Measurements from ENCODE around the gene UVSSA. TPM values are rescaled to one million over a fixed set of nuclear protein-coding genes. Genes with fewer than 3 reads are reported as not detected.
"Not testable (repeated sequence)": the region's sequence is repeated elsewhere in the genome, so short reads cannot be mapped to it uniquely, and the experiment has no call there.

The UVSSA gene
- total RNA-seq, 2 donors from 2014 or later: 50.4 to 61.6 TPM

DNA sequence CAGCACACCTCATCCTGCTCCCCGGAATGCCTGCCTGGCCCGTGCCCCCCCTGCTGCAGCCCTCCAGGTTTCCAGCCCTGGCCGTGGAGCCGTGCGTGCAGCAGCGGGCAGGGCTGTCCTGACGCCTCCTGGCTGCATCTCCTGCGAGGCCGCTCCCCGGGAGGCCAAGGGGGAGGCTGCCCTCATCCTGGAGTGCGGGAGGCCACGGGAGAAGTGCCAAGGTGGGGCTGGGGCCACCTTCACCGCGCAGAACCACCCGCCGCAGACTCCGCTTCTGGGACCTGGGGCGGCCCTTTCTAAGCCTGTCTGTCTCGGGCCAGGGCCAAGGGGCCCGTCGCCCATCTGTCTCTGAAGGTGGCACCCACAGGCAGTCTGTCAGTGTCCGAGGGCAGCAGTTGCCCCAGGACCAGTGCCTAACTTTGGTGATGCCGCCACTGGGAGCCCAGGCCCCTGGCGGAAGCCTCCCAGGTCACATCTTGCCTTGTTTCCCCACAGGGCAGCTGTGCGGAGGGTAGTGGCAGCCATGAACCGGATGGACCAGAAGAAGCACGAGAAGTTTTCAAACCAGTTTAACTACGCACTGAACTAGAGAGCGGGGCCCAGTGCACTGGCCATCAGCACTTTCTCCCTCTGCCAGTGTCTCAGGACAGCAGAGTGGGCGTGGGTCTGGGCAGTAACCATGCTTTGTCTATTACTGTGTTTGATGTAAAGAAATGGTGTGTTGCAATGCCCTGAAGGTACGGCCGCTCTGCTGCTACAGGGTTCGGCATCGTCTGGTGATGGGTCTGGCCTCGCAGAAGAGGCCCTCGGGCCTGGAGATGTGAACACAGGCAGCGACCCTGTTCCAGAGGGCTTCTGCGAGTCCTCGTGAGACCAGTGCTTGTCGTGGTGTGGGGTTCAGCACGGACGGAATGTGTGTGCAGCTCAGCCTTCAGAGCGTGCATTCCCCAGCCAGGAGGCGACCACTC lies 38.6 kb downstream of the UVSSA start:
- Mint-ChIP-seq H3K27ac (no peak overlapping the region), H3K36me3 (ENCODE audit: low read depth) (peaks cover 35% of the 10 kb centered on the region), H3K4me3 (no peak overlapping the region), H3K4me1 (no peaks in the 10 kb centered on the region), H3K9me3 (peaks cover 12% of the 10 kb centered on the region), H3K27me3 (ENCODE audit: insufficient read depth) (no peaks in the 10 kb centered on the region)
- H3K36me3 ChIP-seq (ENCODE audit: control insufficient read depth, insufficient read depth, low read length): peaks cover 5% of the 10 kb centered on the region
- H3K27ac ChIP-seq (ENCODE audit: low read depth, low read length): no peak overlapping the region
- WGBS, 2 experiments (ENCODE audit: insufficient coverage in 1 of 2, insufficient read length in 1 of 2): 95 to 98% methylated on average over 33 to 44 of the region's 44 CpGs
- no peaks in the 10 kb centered on the region for H3K4me1 ChIP-seq (ENCODE audit: control insufficient read depth, insufficient read depth, low read length)
- H3K9me3 ChIP-seq (ENCODE audit: control insufficient read depth, low read length): peaks cover 15% of the 10 kb centered on the region
- DNase-seq: peak; percentile 36
- H3K27me3 ChIP-seq (ENCODE audit: control insufficient read depth, insufficient read depth, low read length, poor library complexity, severe bottlenecking): no peaks in the 10 kb centered on the region
- no peak overlapping the region for H3K9ac ChIP-seq (ENCODE audit: extremely low read depth, low read length, poor library complexity, severe bottlenecking)
- TF ChIP-seq, protein P1, sequence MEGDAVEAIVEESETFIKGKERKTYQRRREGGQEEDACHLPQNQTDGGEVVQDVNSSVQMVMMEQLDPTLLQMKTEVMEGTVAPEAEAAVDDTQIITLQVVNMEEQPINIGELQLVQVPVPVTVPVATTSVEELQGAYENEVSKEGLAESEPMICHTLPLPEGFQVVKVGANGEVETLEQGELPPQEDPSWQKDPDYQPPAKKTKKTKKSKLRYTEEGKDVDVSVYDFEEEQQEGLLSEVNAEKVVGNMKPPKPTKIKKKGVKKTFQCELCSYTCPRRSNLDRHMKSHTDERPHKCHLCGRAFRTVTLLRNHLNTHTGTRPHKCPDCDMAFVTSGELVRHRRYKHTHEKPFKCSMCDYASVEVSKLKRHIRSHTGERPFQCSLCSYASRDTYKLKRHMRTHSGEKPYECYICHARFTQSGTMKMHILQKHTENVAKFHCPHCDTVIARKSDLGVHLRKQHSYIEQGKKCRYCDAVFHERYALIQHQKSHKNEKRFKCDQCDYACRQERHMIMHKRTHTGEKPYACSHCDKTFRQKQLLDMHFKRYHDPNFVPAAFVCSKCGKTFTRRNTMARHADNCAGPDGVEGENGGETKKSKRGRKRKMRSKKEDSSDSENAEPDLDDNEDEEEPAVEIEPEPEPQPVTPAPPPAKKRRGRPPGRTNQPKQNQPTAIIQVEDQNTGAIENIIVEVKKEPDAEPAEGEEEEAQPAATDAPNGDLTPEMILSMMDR (conservative IDR thresholded peaks at IDR 0.05): no peak
- H3K4me3 ChIP-seq (ENCODE audit: low read length): no peak overlapping the region

GRCh38 chr4:1393363-1393762 lies 46.4 kb downstream of the UVSSA start:
- H3K4me1 ChIP-seq (ENCODE audit: control insufficient read depth, insufficient read depth, low read length); H3K27me3 Mint-ChIP-seq (ENCODE audit: insufficient read depth); H3K27ac ChIP-seq (ENCODE audit: low read depth, low read length); H3K4me3 ChIP-seq (ENCODE audit: low read length); H3K36me3 ChIP-seq (ENCODE audit: control insufficient read depth, insufficient read depth, low read length); H3K4me1 Mint-ChIP-seq; DNase-seq; H3K9me3 ChIP-seq (ENCODE audit: control insufficient read depth, low read length); H3K27ac Mint-ChIP-seq; H3K27me3 ChIP-seq (ENCODE audit: control insufficient read depth, insufficient read depth, low read length, poor library complexity, severe bottlenecking); H3K9ac ChIP-seq (ENCODE audit: extremely low read depth, low read length, poor library complexity, severe bottlenecking); H3K4me3 Mint-ChIP-seq: not testable (repeated sequence)
- Mint-ChIP-seq H3K36me3 (ENCODE audit: low read depth) (peaks cover 26% of the 10 kb centered on the region), H3K9me3 (peaks cover 33% of the 10 kb centered on the region)
- WGBS, 2 experiments (ENCODE audit: insufficient coverage in 1 of 2, insufficient read length in 1 of 2): 90 to 93% methylated on average over 5 of the region's 5 CpGs

GRCh38 chr4:1393866-1394265 lies 46.9 kb downstream of the UVSSA start:
- Histone ChIP-seq H3K4me3 (ENCODE audit: low read length) (no peak overlapping the region), H3K9ac (ENCODE audit: extremely low read depth, low read length, poor library complexity, severe bottlenecking) (no peak overlapping the region), H3K27me3 (ENCODE audit: control insufficient read depth, insufficient read depth, low read length, poor library complexity, severe bottlenecking) (peaks cover under 1% of the 10 kb centered on the region), H3K27ac (ENCODE audit: low read depth, low read length) (no peak overlapping the region), H3K4me1 (ENCODE audit: control insufficient read depth, insufficient read depth, low read length) (no peaks in the 10 kb centered on the region), H3K36me3 (ENCODE audit: control insufficient read depth, insufficient read depth, low read length) (peaks cover 10% of the 10 kb centered on the region), H3K9me3 (ENCODE audit: control insufficient read depth, low read length) (peaks cover 3% of the 10 kb centered on the region)
- Mint-ChIP-seq H3K4me3 (no peak overlapping the region), H3K27ac (no peak overlapping the region), H3K27me3 (ENCODE audit: insufficient read depth) (peaks cover 8% of the 10 kb centered on the region), H3K36me3 (ENCODE audit: low read depth) (peaks cover 21% of the 10 kb centered on the region), H3K4me1 (no peaks in the 10 kb centered on the region), H3K9me3 (peaks cover 32% of the 10 kb centered on the region)
- 91 to 94% methylated on average over 7 to 10 of the region's 10 CpGs for WGBS, 2 experiments (ENCODE audit: insufficient coverage in 1 of 2, insufficient read length in 1 of 2)
- DNase-seq: peak; percentile 29
- TF ChIP-seq, protein P1 (conservative IDR thresholded peaks at IDR 0.05): no peak

- H3K9me3 Mint-ChIP-seq: peaks cover 33% of the 10 kb centered on the region
- H3K27ac ChIP-seq (ENCODE audit: low read depth, low read length); H3K27ac Mint-ChIP-seq; H3K9ac ChIP-seq (ENCODE audit: extremely low read depth, low read length, poor library complexity, severe bottlenecking); H3K27me3 ChIP-seq (ENCODE audit: control insufficient read depth, insufficient read depth, low read length, poor library complexity, severe bottlenecking); H3K4me3 ChIP-seq (ENCODE audit: low read length); H3K4me3 Mint-ChIP-seq; H3K27me3 Mint-ChIP-seq (ENCODE audit: insufficient read depth); H3K9me3 ChIP-seq (ENCODE audit: control insufficient read depth, low read length); H3K4me1 Mint-ChIP-seq; DNase-seq; H3K36me3 ChIP-seq (ENCODE audit: control insufficient read depth, insufficient read depth, low read length); H3K4me1 ChIP-seq (ENCODE audit: control insufficient read depth, insufficient read depth, low read length): not testable (repeated sequence)
- WGBS, 2 experiments (ENCODE audit: insufficient coverage in 1 of 2, insufficient read length in 1 of 2): 96% methylated on average over 48 to 63 of the region's 63 CpGs
- peaks cover 14% of the 10 kb centered on the region for H3K36me3 Mint-ChIP-seq (ENCODE audit: low read depth)
Measured at GRCh38 chr4:1394554-1395388, 47.8 kb downstream of the UVSSA start.

GRCh38 chr4:1395389-1395820 lies 48.4 kb downstream of the UVSSA start:
- DNase-seq; H3K4me3 Mint-ChIP-seq; H3K27ac ChIP-seq (ENCODE audit: low read depth, low read length); H3K4me3 ChIP-seq (ENCODE audit: low read length); H3K36me3 ChIP-seq (ENCODE audit: control insufficient read depth, insufficient read depth, low read length); H3K9ac ChIP-seq (ENCODE audit: extremely low read depth, low read length, poor library complexity, severe bottlenecking); H3K9me3 ChIP-seq (ENCODE audit: control insufficient read depth, low read length); H3K4me1 Mint-ChIP-seq; H3K27ac Mint-ChIP-seq; H3K4me1 ChIP-seq (ENCODE audit: control insufficient read depth, insufficient read depth, low read length): not testable (repeated sequence)
- H3K9me3 Mint-ChIP-seq: peaks cover 34% of the 10 kb centered on the region
- H3K27me3 ChIP-seq (ENCODE audit: control insufficient read depth, insufficient read depth, low read length, poor library complexity, severe bottlenecking): peaks cover 16% of the 10 kb centered on the region
- peaks cover 12% of the 10 kb centered on the region for H3K27me3 Mint-ChIP-seq (ENCODE audit: insufficient read depth)
- 94 to 99% methylated on average over 24 to 26 of the region's 26 CpGs for WGBS, 2 experiments (ENCODE audit: insufficient coverage in 1 of 2, insufficient read length in 1 of 2)
- peaks cover 10% of the 10 kb centered on the region for H3K36me3 Mint-ChIP-seq (ENCODE audit: low read depth)
